GM12878 (cell line): ENCODE measurements around the gene RSKR. TPM values are rescaled to one million over a fixed set of nuclear protein-coding genes. Genes with fewer than 3 reads are reported as not detected.

Experiments used
- ASH2L ChIP-seq: fragments of 300-600, 200-600 bp; sonication (generic); IDR thresholded peaks from 2 replicates; pipeline ENCODE4 v1.6.1; 2017; ENCODE audit warnings: low read depth, mild to moderate bottlenecking, borderline replicate concordance
- ATF7 ChIP-seq: fragments of 450-650 bp; IDR thresholded peaks from 2 replicates; pipeline ENCODE4 v1.6.1; 2016; ENCODE audit warnings: low read depth, mild to moderate bottlenecking
- CBFB ChIP-seq: IDR thresholded peaks from 2 replicates; pipeline ENCODE4 v1.6.1; 2016; ENCODE audit warnings: antibody characterized with exemption, low read depth
- DPF2 ChIP-seq: fragments of 450-650 bp; IDR thresholded peaks from 2 replicates; pipeline ENCODE4 v1.6.1; 2017; ENCODE audit warnings: mild to moderate bottlenecking
- EZH2 ChIP-seq: IDR thresholded peaks from 2 replicates; pipeline ENCODE4 v1.6.1; 2012; ENCODE audit warnings: low read depth, mild to moderate bottlenecking, control low read depth, inconsistent platforms, low read length, borderline replicate concordance; ENCODE audit not compliant: control insufficient read depth
- HDAC6 ChIP-seq: fragments of 200-600 bp; sonication (generic); IDR thresholded peaks from one replicate; pipeline ENCODE4 v1.8.0; 2017; ENCODE audit warnings: antibody characterized with exemption; ENCODE audit not compliant: unreplicated experiment
- IKZF2 ChIP-seq, 2 experiments: fragments of 450-650 bp; IDR thresholded peaks; 2 replicates each; pipeline ENCODE4 v1.6.1; 2017; ENCODE audit warnings: mild to moderate bottlenecking in 2 of 2, moderate library complexity in 2 of 2
- MTA3 ChIP-seq: IDR thresholded peaks from 2 replicates; pipeline ENCODE4 v1.6.1; 2012; ENCODE audit warnings: low read length, inconsistent platforms, borderline replicate concordance
- NBN ChIP-seq: fragments of 450-650 bp; IDR thresholded peaks from 2 replicates; pipeline ENCODE4 v1.6.1; 2016
- RB1 ChIP-seq: fragments of 450-650 bp; formaldehyde crosslinking; IDR thresholded peaks from 2 replicates; pipeline ENCODE4 v1.6.1; 2017; ENCODE audit warnings: mild to moderate bottlenecking, borderline replicate concordance
- SMAD1 ChIP-seq: fragments of 450-650 bp; IDR thresholded peaks from 2 replicates; pipeline ENCODE4 v1.6.1; 2018; ENCODE audit warnings: mild to moderate bottlenecking, low read depth; ENCODE audit not compliant: partially characterized antibody
- SPI1 ChIP-seq: IDR thresholded peaks from 2 replicates; pipeline ENCODE4 v1.6.1; 2011; ENCODE audit warnings: low read depth, mild to moderate bottlenecking, low read length, moderate library complexity, borderline replicate concordance; ENCODE audit not compliant: insufficient read depth
- SUPT20H ChIP-seq: IDR thresholded peaks from 2 replicates; pipeline ENCODE4 v1.6.1; 2011; ENCODE audit warnings: low read depth, mild to moderate bottlenecking, low read length, moderate library complexity, borderline replicate concordance; ENCODE audit not compliant: control insufficient read depth
- TAF1 ChIP-seq: IDR thresholded peaks from 2 replicates; pipeline ENCODE4 v1.6.1; 2011; ENCODE audit warnings: mild to moderate bottlenecking, low read depth, low read length, borderline replicate concordance
- YBX1 ChIP-seq: fragments of 450-650 bp; IDR thresholded peaks from 2 replicates; pipeline ENCODE4 v1.6.1; 2016; ENCODE audit warnings: antibody characterized with exemption
- polyA plus RNA-seq, 11 experiments: library from polyadenylated mRNA; depleted of rRNA in 4 of 11; unstranded in 6 of 11; stranded (reverse) in 5 of 11; fragments of >200 nt; fragmentation: Nextera tagmentation in 4 of 11; fragmentation: Illumina TruSeq in 1 of 11; extraction: Ambion mirVana in 4 of 11; extraction: Trizol in 1 of 11; gene quantifications; 1 replicate in 1 of 11; 2 replicates in 10 of 11; pipeline versions ENCODE4 v1.2.1 to v1.2.3, GENCODE V29; 2011 to 2016; ENCODE audit warnings: inconsistent platforms in 2 of 11, missing spikeins in 2 of 11, low read depth in 1 of 11
- total RNA-seq, 4 experiments: library from RNA; depleted of rRNA in 3 of 4; stranded (reverse); fragments of >200 nt in 3 of 4; fragmentation: Illumina TruSeq in 1 of 4; extraction: Trizol in 1 of 4; gene quantifications; 2 replicates each; pipeline versions ENCODE4 v1.2.1 to v1.2.3, GENCODE V29; 2013 to 2021
- TF ChIP-seq, protein P1 (sequence below): fragments of 450-650 bp; IDR thresholded peaks from 2 replicates; pipeline ENCODE4 v1.6.1; 2017; ENCODE audit warnings: mild to moderate bottlenecking, moderate library complexity
- TF ChIP-seq, protein P2 (sequence below): fragments of 450-650 bp; IDR thresholded peaks from 2 replicates; pipeline ENCODE4 v1.6.1; 2014; ENCODE audit warnings: mild to moderate bottlenecking
- TF ChIP-seq, protein P3 (sequence below): IDR thresholded peaks from 2 replicates; pipeline ENCODE4 v1.6.1; 2011; ENCODE audit warnings: borderline replicate concordance, low read depth, mild to moderate bottlenecking, moderate library complexity, mixed read lengths, low read length; ENCODE audit not compliant: insufficient read depth; ENCODE audit errors: extremely low read length
- TF ChIP-seq, protein P4 (sequence below): fragments of 450-650 bp; formaldehyde crosslinking; IDR thresholded peaks from 2 replicates; pipeline ENCODE4 v1.4.0; 2020; ENCODE audit warnings: mild to moderate bottlenecking, moderate library complexity

RSKR gene
- total and polyA plus RNA-seq, 10 of the 15 experiments (the other 5 are each of a cell fraction or from before 2014, with no cell fraction given), result 0.52 to 22.4 (median 8.7) TPM

DNA sequence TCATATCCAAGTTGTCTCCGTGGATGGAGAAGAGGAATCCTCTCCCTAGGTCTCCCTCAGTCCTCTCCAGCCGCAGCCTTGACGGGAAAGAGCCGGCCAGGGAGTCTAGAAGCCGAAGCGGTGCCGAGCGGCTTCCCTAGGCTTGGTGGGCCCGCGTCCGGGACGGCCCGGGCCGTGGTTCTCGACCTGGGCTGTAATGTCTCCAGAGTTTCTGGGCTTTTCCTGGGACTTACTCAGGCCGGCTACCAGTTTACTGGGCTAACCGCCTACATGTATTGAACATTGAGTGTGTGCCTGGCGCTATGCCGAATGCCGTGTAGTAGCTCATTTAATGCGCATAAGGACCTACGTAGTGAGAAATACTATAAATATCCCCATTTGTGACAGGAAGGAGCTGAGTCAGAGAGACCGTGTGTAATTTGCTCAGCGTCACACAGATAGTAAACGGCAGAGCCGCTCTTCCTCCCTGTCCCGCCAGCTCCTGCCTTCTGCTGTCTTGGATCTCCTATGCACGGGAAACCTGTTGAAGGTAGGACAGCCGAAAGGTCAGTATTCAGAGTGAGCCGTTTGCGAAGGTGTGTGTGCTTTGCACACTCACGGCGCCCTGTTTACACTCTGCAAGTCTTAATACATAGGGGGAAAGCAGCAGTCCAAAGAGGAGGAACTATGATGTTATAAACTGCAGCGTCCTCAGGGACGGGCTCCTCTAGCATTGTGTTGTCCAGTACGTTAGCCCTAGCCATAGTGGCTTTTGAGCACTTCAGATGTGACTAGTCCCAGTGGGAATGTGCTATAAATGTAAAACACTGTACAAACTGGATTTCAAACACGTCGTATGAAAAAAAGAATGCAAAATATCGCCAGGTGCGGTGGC, 14.4 kb downstream of the RSKR start (continued):
- TF ChIP-seq, protein P1, sequence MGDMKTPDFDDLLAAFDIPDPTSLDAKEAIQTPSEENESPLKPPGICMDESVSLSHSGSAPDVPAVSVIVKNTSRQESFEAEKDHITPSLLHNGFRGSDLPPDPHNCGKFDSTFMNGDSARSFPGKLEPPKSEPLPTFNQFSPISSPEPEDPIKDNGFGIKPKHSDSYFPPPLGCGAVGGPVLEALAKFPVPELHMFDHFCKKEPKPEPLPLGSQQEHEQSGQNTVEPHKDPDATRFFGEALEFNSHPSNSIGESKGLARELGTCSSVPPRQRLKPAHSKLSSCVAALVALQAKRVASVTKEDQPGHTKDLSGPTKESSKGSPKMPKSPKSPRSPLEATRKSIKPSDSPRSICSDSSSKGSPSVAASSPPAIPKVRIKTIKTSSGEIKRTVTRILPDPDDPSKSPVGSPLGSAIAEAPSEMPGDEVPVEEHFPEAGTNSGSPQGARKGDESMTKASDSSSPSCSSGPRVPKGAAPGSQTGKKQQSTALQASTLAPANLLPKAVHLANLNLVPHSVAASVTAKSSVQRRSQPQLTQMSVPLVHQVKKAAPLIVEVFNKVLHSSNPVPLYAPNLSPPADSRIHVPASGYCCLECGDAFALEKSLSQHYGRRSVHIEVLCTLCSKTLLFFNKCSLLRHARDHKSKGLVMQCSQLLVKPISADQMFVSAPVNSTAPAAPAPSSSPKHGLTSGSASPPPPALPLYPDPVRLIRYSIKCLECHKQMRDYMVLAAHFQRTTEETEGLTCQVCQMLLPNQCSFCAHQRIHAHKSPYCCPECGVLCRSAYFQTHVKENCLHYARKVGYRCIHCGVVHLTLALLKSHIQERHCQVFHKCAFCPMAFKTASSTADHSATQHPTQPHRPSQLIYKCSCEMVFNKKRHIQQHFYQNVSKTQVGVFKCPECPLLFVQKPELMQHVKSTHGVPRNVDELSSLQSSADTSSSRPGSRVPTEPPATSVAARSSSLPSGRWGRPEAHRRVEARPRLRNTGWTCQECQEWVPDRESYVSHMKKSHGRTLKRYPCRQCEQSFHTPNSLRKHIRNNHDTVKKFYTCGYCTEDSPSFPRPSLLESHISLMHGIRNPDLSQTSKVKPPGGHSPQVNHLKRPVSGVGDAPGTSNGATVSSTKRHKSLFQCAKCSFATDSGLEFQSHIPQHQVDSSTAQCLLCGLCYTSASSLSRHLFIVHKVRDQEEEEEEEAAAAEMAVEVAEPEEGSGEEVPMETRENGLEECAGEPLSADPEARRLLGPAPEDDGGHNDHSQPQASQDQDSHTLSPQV, result no peak
- peak; percentile 64; the same call in 1 of the 2 replicates for TF ChIP-seq ATF7
- TF ChIP-seq DPF2, result no peak
- no peak for TF ChIP-seq HDAC6
- peak; percentile 2 for TF ChIP-seq SMAD1
- no peak for TF ChIP-seq EZH2
- TF ChIP-seq SUPT20H, result no peak
- TF ChIP-seq CBFB, result 0 out of 2 replicates have a peak, but pooled peaks have one; percentile 49
- peak; percentile 38; the same call in 1 of the 2 replicates for TF ChIP-seq SPI1
- TF ChIP-seq ASH2L, result no peak
- peak; percentile 38 to 49; a peak in 3 of 4 replicates for TF ChIP-seq IKZF2 (IDR thresholded peaks at IDR 0.05)
- TF ChIP-seq MTA3, result no peak; the same call in 1 of the 2 replicates
- TF ChIP-seq, protein P2, sequence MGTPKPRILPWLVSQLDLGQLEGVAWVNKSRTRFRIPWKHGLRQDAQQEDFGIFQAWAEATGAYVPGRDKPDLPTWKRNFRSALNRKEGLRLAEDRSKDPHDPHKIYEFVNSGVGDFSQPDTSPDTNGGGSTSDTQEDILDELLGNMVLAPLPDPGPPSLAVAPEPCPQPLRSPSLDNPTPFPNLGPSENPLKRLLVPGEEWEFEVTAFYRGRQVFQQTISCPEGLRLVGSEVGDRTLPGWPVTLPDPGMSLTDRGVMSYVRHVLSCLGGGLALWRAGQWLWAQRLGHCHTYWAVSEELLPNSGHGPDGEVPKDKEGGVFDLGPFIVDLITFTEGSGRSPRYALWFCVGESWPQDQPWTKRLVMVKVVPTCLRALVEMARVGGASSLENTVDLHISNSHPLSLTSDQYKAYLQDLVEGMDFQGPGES, result no peak
- 0 out of 2 replicates have a peak, but pooled peaks have one; percentile 53 for TF ChIP-seq NBN
- TF ChIP-seq RB1, result no peak
- no peak for TF ChIP-seq YBX1
- TF ChIP-seq, protein P3, sequence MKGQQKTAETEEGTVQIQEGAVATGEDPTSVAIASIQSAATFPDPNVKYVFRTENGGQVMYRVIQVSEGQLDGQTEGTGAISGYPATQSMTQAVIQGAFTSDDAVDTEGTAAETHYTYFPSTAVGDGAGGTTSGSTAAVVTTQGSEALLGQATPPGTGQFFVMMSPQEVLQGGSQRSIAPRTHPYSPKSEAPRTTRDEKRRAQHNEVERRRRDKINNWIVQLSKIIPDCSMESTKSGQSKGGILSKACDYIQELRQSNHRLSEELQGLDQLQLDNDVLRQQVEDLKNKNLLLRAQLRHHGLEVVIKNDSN, result no peak
- TF ChIP-seq, protein P4, sequence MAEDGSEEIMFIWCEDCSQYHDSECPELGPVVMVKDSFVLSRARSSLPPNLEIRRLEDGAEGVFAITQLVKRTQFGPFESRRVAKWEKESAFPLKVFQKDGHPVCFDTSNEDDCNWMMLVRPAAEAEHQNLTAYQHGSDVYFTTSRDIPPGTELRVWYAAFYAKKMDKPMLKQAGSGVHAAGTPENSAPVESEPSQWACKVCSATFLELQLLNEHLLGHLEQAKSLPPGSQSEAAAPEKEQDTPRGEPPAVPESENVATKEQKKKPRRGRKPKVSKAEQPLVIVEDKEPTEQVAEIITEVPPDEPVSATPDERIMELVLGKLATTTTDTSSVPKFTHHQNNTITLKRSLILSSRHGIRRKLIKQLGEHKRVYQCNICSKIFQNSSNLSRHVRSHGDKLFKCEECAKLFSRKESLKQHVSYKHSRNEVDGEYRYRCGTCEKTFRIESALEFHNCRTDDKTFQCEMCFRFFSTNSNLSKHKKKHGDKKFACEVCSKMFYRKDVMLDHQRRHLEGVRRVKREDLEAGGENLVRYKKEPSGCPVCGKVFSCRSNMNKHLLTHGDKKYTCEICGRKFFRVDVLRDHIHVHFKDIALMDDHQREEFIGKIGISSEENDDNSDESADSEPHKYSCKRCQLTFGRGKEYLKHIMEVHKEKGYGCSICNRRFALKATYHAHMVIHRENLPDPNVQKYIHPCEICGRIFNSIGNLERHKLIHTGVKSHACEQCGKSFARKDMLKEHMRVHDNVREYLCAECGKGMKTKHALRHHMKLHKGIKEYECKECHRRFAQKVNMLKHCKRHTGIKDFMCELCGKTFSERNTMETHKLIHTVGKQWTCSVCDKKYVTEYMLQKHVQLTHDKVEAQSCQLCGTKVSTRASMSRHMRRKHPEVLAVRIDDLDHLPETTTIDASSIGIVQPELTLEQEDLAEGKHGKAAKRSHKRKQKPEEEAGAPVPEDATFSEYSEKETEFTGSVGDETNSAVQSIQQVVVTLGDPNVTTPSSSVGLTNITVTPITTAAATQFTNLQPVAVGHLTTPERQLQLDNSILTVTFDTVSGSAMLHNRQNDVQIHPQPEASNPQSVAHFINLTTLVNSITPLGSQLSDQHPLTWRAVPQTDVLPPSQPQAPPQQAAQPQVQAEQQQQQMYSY, result no peak
- TF ChIP-seq TAF1, result no peak
